GM19240 (cell line): ENCODE measurements around the gene TENT5C.
A peak's percentile ranks its signal among the peaks of the same experiment; 100 is the strongest.
"Not testable (repeated sequence)": the region's sequence is repeated elsewhere in the genome, so short reads cannot be mapped to it uniquely, and the experiment has no call there.

Experiments
- DNase-seq: peaks from one replicate; pipeline ENCODE4 v3.0.0; 2011; ENCODE audit warnings: low spot score; ENCODE audit not compliant: insufficient read length

TENT5C gene

GRCh38 chr1:117605774-117606648 is at the start of gene TENT5C:
TSS of gene TENT5C (plus strand) at chr1:117606048. CDS start at chr1:117622869, 16,821 bp downstream.
- DNase-seq, result peak; percentile 91

- no peak for DNase-seq
Observed at GRCh38 chr1:117556341-117556740, 49.5 kb upstream of the TENT5C start.

- DNase-seq, result no peak
Observed at GRCh38 chr1:117556976-117557375, 48.9 kb upstream of the TENT5C start.

- not testable (repeated sequence) for DNase-seq
Observed at GRCh38 chr1:117558451-117558850, 47.4 kb upstream of the TENT5C start.

- no peak for DNase-seq
Observed at GRCh38 chr1:117559139-117559538, 46.7 kb upstream of the TENT5C start.

GRCh38 chr1:117559985-117560384 is 45.9 kb upstream of the TENT5C start:
- no peak for DNase-seq

- no peak for DNase-seq
Observed at GRCh38 chr1:117561071-117561470, 44.8 kb upstream of the TENT5C start.

- DNase-seq, result no peak
Observed at GRCh38 chr1:117561551-117561950, 44.3 kb upstream of the TENT5C start.

GRCh38 chr1:117562581-117563491 is 43.0 kb upstream of the TENT5C start:
- DNase-seq, result no peak

GRCh38 chr1:117563492-117563875 is 42.4 kb upstream of the TENT5C start:
- no peak for DNase-seq

GRCh38 chr1:117564227-117565075 is 41.4 kb upstream of the TENT5C start:
- no peak for DNase-seq

GRCh38 chr1:117565076-117565556 is 40.7 kb upstream of the TENT5C start:
- no peak for DNase-seq

- no peak for DNase-seq
Observed at GRCh38 chr1:117565745-117566455, 39.9 kb upstream of the TENT5C start.

GRCh38 chr1:117566556-117566955 is 39.3 kb upstream of the TENT5C start:
- no peak for DNase-seq

- no peak for DNase-seq
Observed at GRCh38 chr1:117567435-117567834, 38.4 kb upstream of the TENT5C start.

- DNase-seq, result no peak
Observed at GRCh38 chr1:117567976-117568375, 37.9 kb upstream of the TENT5C start.

- no peak for DNase-seq
Observed at GRCh38 chr1:117568999-117569398, 36.8 kb upstream of the TENT5C start.

GRCh38 chr1:117569856-117570255 is 36.0 kb upstream of the TENT5C start:
- no peak for DNase-seq

- no peak for DNase-seq
Observed at GRCh38 chr1:117570988-117571409, 34.8 kb upstream of the TENT5C start.

GRCh38 chr1:117571496-117571895 is 34.4 kb upstream of the TENT5C start:
- no peak for DNase-seq
